Trophoblast cell (in vitro differentiated cells and primary cell): ENCODE results near the gene CAMSAP3.

Experiments used
- DNase-seq, 2 donors: peaks; one replicate each; pipeline ENCODE4 v3.0.0-alpha.2; 2016
- H2AFZ ChIP-seq: 2 replicates; pipeline ENCODE4 v1.6.1; 2013; ENCODE audit warnings: low read length, moderate library complexity, mild to moderate bottlenecking; ENCODE audit not compliant: insufficient read depth, poor library complexity
- H2AK5ac ChIP-seq: 2 replicates; pipeline ENCODE4 v1.6.1; 2013; ENCODE audit warnings: mild to moderate bottlenecking, low read length
- H2BK120ac ChIP-seq: 2 replicates; pipeline ENCODE4 v1.6.1; 2013; ENCODE audit warnings: low read length, mild to moderate bottlenecking, moderate library complexity; ENCODE audit not compliant: insufficient read depth, poor library complexity
- H2BK12ac ChIP-seq: 2 replicates; pipeline ENCODE4 v1.6.1; 2013; ENCODE audit warnings: mild to moderate bottlenecking, low read length, moderate library complexity
- H2BK5ac ChIP-seq: 2 replicates; pipeline ENCODE4 v1.6.1; 2013; ENCODE audit warnings: low read length, low read depth, moderate library complexity, mild to moderate bottlenecking; ENCODE audit not compliant: poor library complexity
- H3K14ac ChIP-seq: 2 replicates; pipeline ENCODE4 v1.6.1; 2013; ENCODE audit warnings: mild to moderate bottlenecking, low read length
- H3K18ac ChIP-seq: 2 replicates; pipeline ENCODE4 v1.6.1; 2013; ENCODE audit warnings: mild to moderate bottlenecking, low read length
- H3K23ac ChIP-seq: 2 replicates; pipeline ENCODE4 v1.6.1; 2013; ENCODE audit warnings: low read length
- H3K27ac ChIP-seq: 2 replicates; pipeline ENCODE4 v1.5.1; 2013; ENCODE audit warnings: low read depth, mild to moderate bottlenecking, inconsistent platforms, low read length, moderate library complexity
- H3K27me3 ChIP-seq: 2 replicates; pipeline ENCODE4 v1.6.1; 2013; ENCODE audit warnings: inconsistent platforms, mild to moderate bottlenecking, low read length, moderate library complexity; ENCODE audit not compliant: insufficient read depth
- H3K36me3 ChIP-seq, 2 experiments: 1 replicate in 1 of 2; 2 replicates in 1 of 2; pipeline ENCODE4 v1.6.1; 2013; ENCODE audit warnings: low read length in 2 of 2, mild to moderate bottlenecking in 2 of 2, moderate library complexity in 1 of 2; ENCODE audit not compliant: insufficient read depth in 2 of 2, control insufficient read depth in 1 of 2
- H3K4ac ChIP-seq: 2 replicates; pipeline ENCODE4 v1.6.1; 2013; ENCODE audit warnings: low read depth, mild to moderate bottlenecking, low read length, moderate library complexity
- H3K4me1 ChIP-seq, 2 experiments: 1 replicate in 1 of 2; 2 replicates in 1 of 2; pipeline ENCODE4 v1.6.1; 2013; ENCODE audit warnings: low read length in 2 of 2, mild to moderate bottlenecking in 2 of 2, moderate library complexity in 1 of 2; ENCODE audit not compliant: insufficient read depth in 2 of 2, control insufficient read depth in 1 of 2
- H3K4me2 ChIP-seq: 2 replicates; pipeline ENCODE4 v1.6.1; 2013; ENCODE audit warnings: inconsistent platforms, mild to moderate bottlenecking, low read length, moderate library complexity
- H3K4me3 ChIP-seq: 2 replicates; pipeline ENCODE4 v1.5.1; 2013; ENCODE audit warnings: mild to moderate bottlenecking, low read depth, low read length, inconsistent platforms
- H3K79me1 ChIP-seq: one replicate; pipeline ENCODE4 v1.6.1; 2013; ENCODE audit warnings: low read length
- H3K79me2 ChIP-seq: 2 replicates; pipeline ENCODE4 v1.6.1; 2013; ENCODE audit warnings: low read length, mild to moderate bottlenecking; ENCODE audit not compliant: control insufficient read depth, insufficient read depth, poor library complexity
- H3K9ac ChIP-seq: 2 replicates; pipeline ENCODE4 v1.6.1; 2013; ENCODE audit warnings: mild to moderate bottlenecking, low read length
- H3K9me3 ChIP-seq: 2 replicates; pipeline ENCODE4 v1.6.1; 2013; ENCODE audit warnings: low read depth, mild to moderate bottlenecking, control low read depth, inconsistent platforms, low read length; ENCODE audit not compliant: insufficient read depth
- H4K12ac ChIP-seq: 2 replicates; pipeline ENCODE4 v1.6.1; 2013; ENCODE audit warnings: low read depth, mild to moderate bottlenecking, low read length, moderate library complexity
- H4K8ac ChIP-seq: 2 replicates; pipeline ENCODE4 v1.6.1; 2013; ENCODE audit warnings: low read depth, mild to moderate bottlenecking, low read length, moderate library complexity
- H4K91ac ChIP-seq: one replicate; pipeline ENCODE4 v1.6.1; 2013; ENCODE audit warnings: low read depth, mild to moderate bottlenecking, low read length, moderate library complexity
- WGBS: extraction: QIAGEN DNeasy Blood & Tissue Kit; methylation state at CpG from one replicate; pipeline ENCODE4 v1.1.7; 2013; ENCODE audit warnings: missing lambda C conversion rate; ENCODE audit not compliant: insufficient read length, insufficient coverage; ENCODE audit errors: extremely low coverage; 5-methylcytosine and 5-hydroxymethylcytosine counted together

The CAMSAP3 gene

DNA sequence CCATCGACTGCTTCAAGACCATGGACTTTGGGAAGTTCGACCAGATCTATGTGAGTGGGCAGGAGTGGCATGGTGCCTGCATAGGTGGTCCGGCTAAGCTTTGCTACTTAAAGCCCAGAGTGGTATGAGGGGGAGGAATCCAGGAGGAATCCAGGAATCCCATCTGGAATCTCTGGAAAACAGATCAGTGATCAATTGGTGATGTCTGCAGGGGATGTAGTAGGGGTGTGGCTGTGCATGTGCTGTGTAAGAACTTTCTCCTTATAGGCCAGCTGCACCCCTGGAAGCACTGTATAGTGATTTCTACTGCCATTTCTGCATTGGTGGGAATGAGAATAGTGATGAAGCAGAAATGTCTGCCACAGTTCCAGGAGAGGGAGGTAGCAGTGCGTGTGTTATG, 36.6 kb upstream of the CAMSAP3 start:
- Histone ChIP-seq H3K14ac (no peak overlapping the region), H3K4me2 (no peak overlapping the region), H2BK120ac (no peak overlapping the region), H3K79me2 (no peaks in the 10 kb centered on the region), H4K12ac (no peak overlapping the region), H3K4me1 (no peaks in the 10 kb centered on the region), H2BK12ac (no peak overlapping the region), H3K4me3 (no peak overlapping the region), H2AK5ac (no peak overlapping the region), H3K23ac (no peak overlapping the region), H3K27ac (no peak overlapping the region), H3K36me3 (peaks cover 54 to 58% of the 10 kb centered on the region in 2 experiments), H3K27me3 (no peaks in the 10 kb centered on the region), H3K9me3 (peaks cover 14% of the 10 kb centered on the region), H3K18ac (no peak overlapping the region), H2AFZ (no peak overlapping the region), H3K9ac (no peak overlapping the region), H4K8ac (no peak overlapping the region), H3K4ac (no peak overlapping the region), H3K79me1 (no peaks in the 10 kb centered on the region), H4K91ac (no peak overlapping the region), H2BK5ac (no peak overlapping the region)
- no peak for DNase-seq
- no CpG with 5 or more reads among the region's 4 CpGs for WGBS

DNA sequence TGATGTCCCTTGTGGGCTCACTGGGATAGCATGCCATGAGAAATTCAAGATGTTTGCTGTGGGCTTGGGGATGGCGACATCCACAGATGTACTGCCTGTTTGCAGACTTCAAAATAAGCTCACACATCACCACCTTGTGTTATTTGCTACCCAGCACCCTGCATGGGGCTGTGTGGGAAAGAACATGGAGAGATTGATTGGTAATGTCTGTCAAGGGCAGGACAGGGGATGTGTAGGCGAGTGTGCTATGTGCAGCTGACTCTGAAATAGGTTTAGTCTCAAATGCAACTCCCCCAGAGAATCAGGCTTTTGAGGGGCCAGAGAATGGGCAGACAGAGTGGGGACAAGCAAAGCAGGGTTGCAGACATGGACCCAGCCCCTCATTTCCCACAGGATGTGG, 35.4 kb upstream of the CAMSAP3 start:
- H3K79me2 ChIP-seq: no peaks in the 10 kb centered on the region
- no peak overlapping the region for H3K4ac ChIP-seq
- H3K23ac ChIP-seq: no peak overlapping the region
- H3K27ac ChIP-seq: no peak overlapping the region
- peaks cover 44 to 49% of the 10 kb centered on the region in 2 experiments for H3K36me3 ChIP-seq
- no peak overlapping the region for H3K18ac ChIP-seq
- no peak overlapping the region for H2AFZ ChIP-seq
- H2BK12ac ChIP-seq: no peak overlapping the region
- no peaks in the 10 kb centered on the region for H3K4me1 ChIP-seq
- H3K14ac ChIP-seq: no peak overlapping the region
- H4K91ac ChIP-seq: no peak overlapping the region
- no peak overlapping the region for H2BK5ac ChIP-seq
- H2AK5ac ChIP-seq: no peak overlapping the region
- no peak overlapping the region for H3K4me2 ChIP-seq
- no peak for DNase-seq
- H3K9ac ChIP-seq: no peak overlapping the region
- peaks cover 9% of the 10 kb centered on the region for H3K9me3 ChIP-seq
- no CpG with 5 or more reads among the region's 2 CpGs for WGBS
- H3K79me1 ChIP-seq: no peaks in the 10 kb centered on the region
- H4K8ac ChIP-seq: no peak overlapping the region
- H4K12ac ChIP-seq: no peak overlapping the region
- H2BK120ac ChIP-seq: no peak overlapping the region
- no peaks in the 10 kb centered on the region for H3K27me3 ChIP-seq
- no peak overlapping the region for H3K4me3 ChIP-seq

- Histone ChIP-seq H3K79me2 (no peaks in the 10 kb centered on the region), H3K18ac (no peak overlapping the region), H3K4me3 (no peak overlapping the region), H4K12ac (no peak overlapping the region), H3K23ac (no peak overlapping the region), H3K27me3 (no peaks in the 10 kb centered on the region), H2BK5ac (no peak overlapping the region), H3K79me1 (no peaks in the 10 kb centered on the region), H2BK12ac (no peak overlapping the region), H3K4me1 (no peaks in the 10 kb centered on the region), H2AFZ (no peak overlapping the region), H3K14ac (no peak overlapping the region), H3K9ac (no peak overlapping the region), H3K4me2 (no peak overlapping the region), H4K8ac (no peak overlapping the region), H3K27ac (no peak overlapping the region), H4K91ac (no peak overlapping the region), H3K9me3 (peaks cover 9% of the 10 kb centered on the region), H2AK5ac (no peak overlapping the region), H3K36me3 (peaks cover 39 to 40% of the 10 kb centered on the region in 2 experiments), H3K4ac (no peak overlapping the region), H2BK120ac (no peak overlapping the region)
- DNase-seq: peak in 1 of 2 donors; percentile 21
- no CpG with 5 or more reads among the region's 17 CpGs for WGBS
These were observed 34.3 kb upstream of the CAMSAP3 start for GRCh38 chr19:7561325-7561724.

- Histone ChIP-seq H3K4me3 (no peak overlapping the region), H2AFZ (no peak overlapping the region), H4K91ac (no peak overlapping the region), H2AK5ac (no peak overlapping the region), H3K79me2 (no peaks in the 10 kb centered on the region), H3K23ac (no peak overlapping the region), H4K8ac (no peak overlapping the region), H2BK5ac (no peak overlapping the region), H3K9me3 (peaks cover 5% of the 10 kb centered on the region), H3K4me2 (no peak overlapping the region), H3K27ac (no peak overlapping the region), H3K9ac (no peak overlapping the region), H3K36me3 (peaks cover 27% of the 10 kb centered on the region in 2 experiments), H3K27me3 (no peaks in the 10 kb centered on the region), H3K4ac (no peak overlapping the region), H3K18ac (no peak overlapping the region), H4K12ac (no peak overlapping the region), H2BK12ac (no peak overlapping the region), H3K79me1 (no peaks in the 10 kb centered on the region), H3K4me1 (no peaks in the 10 kb centered on the region), H3K14ac (no peak overlapping the region), H2BK120ac (no peak overlapping the region)
- WGBS: no CpG with 5 or more reads among the region's 16 CpGs
- peak in 1 of 2 donors; percentile 21 for DNase-seq
These were observed 32.8 kb upstream of the CAMSAP3 start for GRCh38 chr19:7562646-7563393.
